Measurements from ENCODE around the gene TRIM23. TPM values are rescaled to one million over a fixed set of nuclear protein-coding genes. Genes with fewer than 3 reads are reported as not detected.
A peak's percentile ranks its signal among the peaks of the same experiment; 100 is the strongest.

The TRIM23 gene
- total RNA-seq, result 10 to 100 TPM; 14.9 to 29.2 (median 17.4) TPM

DNA sequence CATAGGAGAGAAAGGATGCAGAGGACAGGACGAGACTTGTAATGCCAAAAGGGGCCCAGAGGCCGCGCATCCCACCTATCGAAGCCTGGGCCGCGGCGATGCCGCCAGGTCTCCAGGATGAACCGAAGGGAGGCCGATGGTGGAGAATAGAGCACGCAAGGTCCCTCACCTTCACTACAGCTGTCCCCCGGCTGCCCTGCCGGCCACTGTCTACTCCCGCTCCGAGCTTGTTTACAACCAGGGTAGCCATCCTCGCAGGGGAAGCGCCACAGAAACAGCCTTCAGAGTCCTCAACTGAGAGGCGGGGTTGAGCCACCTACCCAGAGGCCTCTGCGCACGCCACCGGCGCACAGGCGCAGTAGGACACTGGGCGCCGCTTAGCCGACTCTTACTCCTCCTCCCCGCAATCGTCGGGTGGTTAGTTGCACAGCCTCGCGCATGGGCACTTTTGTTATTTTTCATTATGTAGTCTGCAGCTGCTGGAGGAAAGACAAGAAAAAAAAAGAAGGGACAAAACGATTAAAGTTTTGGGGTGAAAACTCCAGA lies at the start of gene TRIM23:
Gene TRIM23, minus strand, starts transcription at position 309 of the 546 bp plus-strand sequence. Its CDS starts 59 bp downstream, at position 250.
- Histone ChIP-seq H3K27me3 (no peaks in the 10 kb centered on the region), H3K4me3 (replicated peaks in 1 of 3) (peak within 1 kb of the TSS; percentile 33 to 95 (median 74)), H3K36me3 (no peaks in the 10 kb centered on the region), H3K27ac (peak within 1 kb of the TSS; percentile 75 to 92 (median 80)), H3K9me3 (no peaks in the 10 kb centered on the region), H3K4me1 (peaks cover 22 to 31% of the 10 kb centered on the region in 2 donors)
- TF ChIP-seq, protein P1, sequence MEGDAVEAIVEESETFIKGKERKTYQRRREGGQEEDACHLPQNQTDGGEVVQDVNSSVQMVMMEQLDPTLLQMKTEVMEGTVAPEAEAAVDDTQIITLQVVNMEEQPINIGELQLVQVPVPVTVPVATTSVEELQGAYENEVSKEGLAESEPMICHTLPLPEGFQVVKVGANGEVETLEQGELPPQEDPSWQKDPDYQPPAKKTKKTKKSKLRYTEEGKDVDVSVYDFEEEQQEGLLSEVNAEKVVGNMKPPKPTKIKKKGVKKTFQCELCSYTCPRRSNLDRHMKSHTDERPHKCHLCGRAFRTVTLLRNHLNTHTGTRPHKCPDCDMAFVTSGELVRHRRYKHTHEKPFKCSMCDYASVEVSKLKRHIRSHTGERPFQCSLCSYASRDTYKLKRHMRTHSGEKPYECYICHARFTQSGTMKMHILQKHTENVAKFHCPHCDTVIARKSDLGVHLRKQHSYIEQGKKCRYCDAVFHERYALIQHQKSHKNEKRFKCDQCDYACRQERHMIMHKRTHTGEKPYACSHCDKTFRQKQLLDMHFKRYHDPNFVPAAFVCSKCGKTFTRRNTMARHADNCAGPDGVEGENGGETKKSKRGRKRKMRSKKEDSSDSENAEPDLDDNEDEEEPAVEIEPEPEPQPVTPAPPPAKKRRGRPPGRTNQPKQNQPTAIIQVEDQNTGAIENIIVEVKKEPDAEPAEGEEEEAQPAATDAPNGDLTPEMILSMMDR (IDR thresholded peaks at IDR 0.05), result no peak
- TF ChIP-seq POLR2A (IDR thresholded peaks at IDR 0.05), result peak in 1 of 2 donors; percentile 61
- DNase-seq, result peak; percentile 93
- 0% methylated on average over 28 to 32 of the region's 32 CpGs for WGBS, 2 donors
- intact Hi-C loops (cut with DNase I), result no loop called here

DNA sequence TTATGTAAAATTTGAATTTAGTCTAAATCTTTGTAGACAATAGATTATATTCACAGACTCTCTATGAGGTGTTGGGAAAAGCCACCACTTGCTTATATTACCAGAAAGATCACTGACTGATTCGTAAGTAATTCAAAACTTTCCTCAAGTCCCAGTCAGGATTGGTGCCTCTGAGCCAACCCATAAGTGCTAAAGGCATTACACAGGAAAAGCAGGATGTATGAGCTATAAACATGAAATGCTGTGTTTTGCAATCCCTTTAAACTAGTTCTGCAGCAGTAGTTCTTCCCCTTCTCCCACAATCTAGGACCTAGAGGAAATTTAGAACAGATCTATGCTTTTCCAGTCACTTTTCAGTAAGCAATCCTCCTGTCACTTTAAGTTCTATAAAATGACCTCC lies 48.7 kb upstream of the TRIM23 start:
- H3K9me3 ChIP-seq, result no peaks in the 10 kb centered on the region
- no peaks in the 10 kb centered on the region for H3K4me1 ChIP-seq
- H3K4me3 ChIP-seq (replicated peaks in 1 of 3), result no peak overlapping the region
- no peak overlapping the region for H3K27ac ChIP-seq
- TF ChIP-seq POLR2A (IDR thresholded peaks at IDR 0.05), result no peak
- TF ChIP-seq, protein P1 (IDR thresholded peaks at IDR 0.05), result no peak
- intact Hi-C loops (cut with DNase I), result no loop called here
- DNase-seq, result no peak
- H3K36me3 ChIP-seq, result no peaks in the 10 kb centered on the region
- H3K27me3 ChIP-seq, result no peaks in the 10 kb centered on the region
- WGBS, 2 donors, result 89 to 100% methylated on average over 1 of the region's 1 CpG

DNA sequence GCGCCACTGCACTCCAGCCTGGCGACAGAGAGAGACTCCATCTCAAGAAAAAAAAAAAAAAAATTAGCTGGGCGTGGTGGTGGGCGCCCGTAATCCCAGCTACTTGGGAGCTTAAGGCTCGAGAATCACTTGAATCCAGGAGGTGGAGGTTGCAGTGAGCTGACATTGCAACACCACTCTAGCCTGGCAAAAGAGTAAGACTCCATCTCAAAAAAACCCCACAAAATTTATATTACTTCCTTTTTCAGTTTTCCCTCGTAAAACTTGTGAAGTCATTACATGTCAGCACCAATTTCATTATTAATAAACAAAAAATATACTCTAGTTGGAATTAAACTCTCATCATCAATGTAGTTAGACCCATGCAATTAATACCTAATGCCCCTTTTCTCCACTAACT lies 44.6 kb upstream of the TRIM23 start:
- Histone ChIP-seq H3K36me3 (peaks cover 0 to 5% of the 10 kb centered on the region in 2 donors), H3K27ac (no peak overlapping the region), H3K4me1 (no peaks in the 10 kb centered on the region), H3K4me3 (replicated peaks in 1 of 3) (no peak overlapping the region), H3K27me3 (no peaks in the 10 kb centered on the region), H3K9me3 (no peaks in the 10 kb centered on the region)
- no peak for DNase-seq
- TF ChIP-seq, protein P1 (IDR thresholded peaks at IDR 0.05), result no peak
- TF ChIP-seq POLR2A (IDR thresholded peaks at IDR 0.05), result no peak
- 86 to 90% methylated on average over 7 of the region's 7 CpGs for WGBS, 2 donors
- intact Hi-C loops (cut with DNase I), result no loop called here

DNA sequence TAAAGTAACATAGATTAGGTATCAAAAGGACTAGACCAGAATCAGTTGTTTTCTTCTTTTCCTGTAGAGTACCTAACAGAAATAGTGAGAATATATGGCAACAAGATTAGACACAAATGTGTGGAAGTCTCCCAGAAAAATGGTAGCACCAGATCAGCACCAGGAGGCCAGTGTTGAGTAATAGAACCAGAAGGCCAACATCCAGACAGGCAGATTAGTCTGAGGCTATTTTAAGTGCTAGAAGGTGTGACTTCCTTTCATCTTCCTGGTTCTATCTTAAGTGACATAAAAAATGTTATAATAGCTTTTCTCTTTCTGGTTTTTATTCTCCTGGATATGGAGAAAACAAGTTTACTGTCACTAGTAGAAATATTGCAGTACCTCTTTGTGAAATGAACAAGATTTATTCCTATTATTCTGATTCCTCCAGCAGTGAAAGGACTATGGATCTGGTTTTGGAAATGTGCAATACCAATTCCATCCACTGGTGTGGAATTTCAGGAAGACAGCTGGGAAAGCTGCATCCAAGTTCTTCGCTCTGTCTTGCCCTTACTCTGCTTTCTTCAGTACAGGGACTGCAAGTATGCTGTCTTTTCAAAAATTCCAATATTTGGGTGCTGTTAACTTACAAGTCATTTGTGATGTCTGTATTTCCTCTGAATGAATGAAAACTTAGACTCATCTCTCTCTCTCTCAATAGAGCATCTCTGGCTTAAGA lies 39.8 kb upstream of the TRIM23 start:
- Histone ChIP-seq H3K4me1 (no peaks in the 10 kb centered on the region), H3K4me3 (replicated peaks in 1 of 3) (no peak overlapping the region), H3K36me3 (peaks cover 0 to 8% of the 10 kb centered on the region in 2 donors), H3K27ac (no peak overlapping the region), H3K9me3 (no peaks in the 10 kb centered on the region), H3K27me3 (no peaks in the 10 kb centered on the region)
- intact Hi-C loops (cut with DNase I), result no loop called here
- WGBS, 2 donors, result 81 to 95% methylated on average over 1 of the region's 1 CpG
- no peak for TF ChIP-seq POLR2A (IDR thresholded peaks at IDR 0.05)
- TF ChIP-seq, protein P1 (IDR thresholded peaks at IDR 0.05), result peak in 1 of 6 experiments; percentile 27
- no peak for DNase-seq

DNA sequence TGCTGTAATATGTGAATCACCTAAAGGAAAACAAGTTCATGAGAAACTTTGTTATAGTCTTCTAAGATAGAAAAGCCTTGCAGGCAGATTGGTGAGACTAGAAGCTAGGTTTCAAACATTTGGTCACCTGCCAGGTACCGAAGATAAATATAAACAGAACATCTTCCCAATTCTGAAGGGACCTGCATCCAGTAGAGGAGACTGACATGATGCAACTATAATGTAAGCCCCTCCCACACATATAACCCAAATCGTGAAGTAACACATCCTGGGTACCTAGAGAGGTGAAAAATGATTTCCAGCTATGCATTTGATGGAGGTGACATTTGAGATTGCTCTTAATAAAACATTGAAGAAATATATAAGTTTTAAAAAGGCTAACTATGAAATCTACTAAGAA lies 30.6 kb upstream of the TRIM23 start:
- intact Hi-C loops (cut with DNase I), result no loop called here
- H3K4me1 ChIP-seq, result no peaks in the 10 kb centered on the region
- H3K4me3 ChIP-seq (replicated peaks in 1 of 3), result no peak overlapping the region
- H3K27me3 ChIP-seq, result no peaks in the 10 kb centered on the region
- 90% methylated on average over 2 of the region's 2 CpGs for WGBS, 2 donors
- DNase-seq, result no peak
- TF ChIP-seq, protein P1 (IDR thresholded peaks at IDR 0.05), result no peak
- TF ChIP-seq POLR2A (IDR thresholded peaks at IDR 0.05), result no peak
- no peaks in the 10 kb centered on the region for H3K36me3 ChIP-seq
- H3K9me3 ChIP-seq, result no peaks in the 10 kb centered on the region
- H3K27ac ChIP-seq, result no peak overlapping the region

Measured in thyroid gland (tissue), 4 donors.